CD4-positive, alpha-beta memory T cell (primary cell): ENCODE data around the gene IL36RN. TPM values are rescaled to one million over a fixed set of nuclear protein-coding genes. Genes with fewer than 3 reads are reported as not detected.

Experiments used
- polyA plus RNA-seq, 2 donors: library from polyadenylated mRNA; unstranded; fragments of 300-500 nt; fragmentation: Illumina TruSeq; gene quantifications; one replicate each; pipeline ENCODE4 v1.2.3, GENCODE V29; 2021
- total RNA-seq, 2 experiments: library from RNA; stranded (reverse); gene quantifications; one replicate each; pipeline ENCODE4 v1.2.3, GENCODE V29; 2021

Gene IL36RN
- total and polyA plus RNA-seq, 4 experiments from 2014 or later, result not detected

Other genes starting within 250 kb of the IL36RN start
- gene IL1B, start 222.4 kb upstream of the IL36RN start, total RNA-seq, result 1 to 10 TPM in 1 of 2 experiments, under 1 TPM in 1; 0.81 to 1.3 TPM
- gene IL1B, start 222.4 kb upstream of the IL36RN start, polyA plus RNA-seq, result not detected
- not detected for gene IL37, start 148.0 kb upstream of the IL36RN start, total RNA-seq
- gene IL37, start 148.0 kb upstream of the IL36RN start, polyA plus RNA-seq, result not detected
- not detected for gene IL36G, start 81.2 kb upstream of the IL36RN start, total RNA-seq
- gene IL36G, start 81.2 kb upstream of the IL36RN start, polyA plus RNA-seq, result not detected
- gene IL36A, start 53.7 kb upstream of the IL36RN start, total RNA-seq, result not detected
- under 1 TPM in 1 of 2 donors, not detected in 1; 0.56 TPM for gene IL36A, start 53.7 kb upstream of the IL36RN start, polyA plus RNA-seq
- not detected for gene IL36B, start 6.3 kb upstream of the IL36RN start, total RNA-seq
- gene IL36B, start 6.3 kb upstream of the IL36RN start, polyA plus RNA-seq, result not detected
- gene IL1F10, start 8.8 kb downstream of the IL36RN start, total RNA-seq, result not detected
- not detected for gene IL1F10, start 8.8 kb downstream of the IL36RN start, polyA plus RNA-seq
- gene IL1RN, start 68.4 kb downstream of the IL36RN start, total RNA-seq, result 1 to 10 TPM; 2.4 TPM
- not detected for gene IL1RN, start 68.4 kb downstream of the IL36RN start, polyA plus RNA-seq
- 100 to 1,000 TPM in 1 of 2 experiments, 10 to 100 TPM in 1; 100.0 to 101 TPM for gene PSD4, start 114.8 kb downstream of the IL36RN start, total RNA-seq
- gene PSD4, start 114.8 kb downstream of the IL36RN start, polyA plus RNA-seq, result 10 to 100 TPM; 11.9 to 32.8 TPM
- 1 to 10 TPM; 1.7 to 2.3 TPM for gene PAX8, start 219.7 kb downstream of the IL36RN start, total RNA-seq
- under 1 TPM; 0.19 to 0.80 TPM for gene PAX8, start 219.7 kb downstream of the IL36RN start, polyA plus RNA-seq